HepG2 (cell line): ENCODE data around the gene MAPK1. TPM values are rescaled to one million over a fixed set of nuclear protein-coding genes. Genes with fewer than 3 reads are reported as not detected.
A peak's percentile ranks its signal among the peaks of the same experiment; 100 is the strongest.
"Not testable (repeated sequence)": the region's sequence is repeated elsewhere in the genome, so short reads cannot be mapped to it uniquely, and the experiment has no call there.

Experiments
- ATAC-seq: fragments of 200-7000 bp; cut with Tn5 transposase; 3 replicates; pipeline ENCODE4 v1.9.1; 2020; ENCODE audit warnings: mild to moderate bottlenecking, moderate library complexity
- BruUV-seq: library from RNA; stranded (reverse); fragments of 400-500 nt; replicated peaks from 2 replicates; lab custom pipeline; 2021; lab: Mats Ljungman, UMichigan
- CTCF ChIA-PET: fragments of 300-600 bp; formaldehyde crosslinking; extraction: SDS; loops from one replicate; lab custom pipeline; 2021; ENCODE audit warnings: low total read pairs, inconsistent platforms, low intra/inter-chr PET ratio; lab: Yijun Ruan, JAX
- POLR2A ChIA-PET: fragments of 350-600 bp; sonication (Branson Sonifier 250); formaldehyde crosslinking; loops from one replicate; lab custom pipeline; 2020; ENCODE audit warnings: antibody characterized with exemption, inconsistent platforms; lab: Yijun Ruan, JAX
- DNase-seq: peaks from one replicate; pipeline ENCODE4 v3.0.0-alpha.2; 2015; ENCODE audit warnings: low spot score
- FAIRE-seq: peaks from 3 replicates; lab custom pipeline; 2011; peaks lifted over from hg19 to GRCh38; lab: Jason Lieb, UNC
- H2AFZ ChIP-seq: one replicate; pipeline ENCODE4 v1.6.1; 2011; ENCODE audit warnings: low read length, inconsistent platforms
- H3K27ac ChIP-seq: fragments of 300-600 bp; 3 replicates; pipeline ENCODE4 v1.8.0; 2011; ENCODE audit warnings: mixed run types, mild to moderate bottlenecking, mixed read lengths, low read length, inconsistent platforms; ENCODE audit not compliant: insufficient read depth; ENCODE audit errors: extremely low read length
- H3K27me3 ChIP-seq, 2 experiments: fragments of 200-600 bp in 1 of 2; 2 replicates in 1 of 2; 3 replicates in 1 of 2; pipeline versions ENCODE4 v1.6.0 to v1.8.0; 2011; ENCODE audit warnings: low read length in 2 of 2, mild to moderate bottlenecking in 2 of 2, moderate library complexity in 2 of 2, inconsistent platforms in 1 of 2; ENCODE audit not compliant: insufficient read depth in 2 of 2, control insufficient read depth in 1 of 2
- H3K36me3 ChIP-seq, 2 experiments: fragments of 200-600 bp in 1 of 2; replicated peaks in 1 of 2; 2 replicates in 1 of 2; 3 replicates in 1 of 2; pipeline versions ENCODE4 v1.5.1 to v1.8.0; 2011; ENCODE audit warnings: low read length in 2 of 2, inconsistent platforms in 1 of 2; ENCODE audit not compliant: insufficient read depth in 2 of 2, control insufficient read depth in 1 of 2
- H3K4me1 ChIP-seq: 2 replicates; pipeline ENCODE4 v1.5.1; 2012; ENCODE audit warnings: low read length, inconsistent platforms; ENCODE audit not compliant: insufficient read depth
- H3K4me2 ChIP-seq: 2 replicates; pipeline ENCODE4 v1.6.0; 2011; ENCODE audit warnings: low read depth, low read length, inconsistent platforms
- H3K4me3 ChIP-seq, 3 experiments: fragments of 200-600 bp in 1 of 3; sonication (generic), shearing (Covaris generic) in 1 of 3; replicated peaks in 1 of 3; 2 replicates each; pipeline ENCODE4 v1.5.1; 2011 to 2016; ENCODE audit warnings: low read length in 3 of 3, inconsistent platforms in 2 of 3, low read depth in 2 of 3, mild to moderate bottlenecking in 2 of 3, control low read depth in 1 of 3, mixed read lengths in 1 of 3; ENCODE audit not compliant: insufficient read depth in 1 of 3
- H3K79me2 ChIP-seq: one replicate; pipeline ENCODE4 v1.6.1; 2011; ENCODE audit warnings: low read length, inconsistent platforms; ENCODE audit not compliant: insufficient read depth
- H3K9ac ChIP-seq: 2 replicates; pipeline ENCODE4 v1.6.0; 2011; ENCODE audit warnings: mild to moderate bottlenecking, low read depth, low read length, inconsistent platforms; ENCODE audit not compliant: insufficient read depth
- H3K9me3 ChIP-seq: 2 replicates; pipeline ENCODE4 v1.5.1; 2012; ENCODE audit warnings: mild to moderate bottlenecking, low read length
- H4K20me1 ChIP-seq: 2 replicates; pipeline ENCODE4 v1.6.0; 2011; ENCODE audit warnings: inconsistent platforms, mild to moderate bottlenecking, low read length, moderate library complexity; ENCODE audit not compliant: insufficient read depth
- AGO1 ChIP-seq: fragments of 200-400 bp; formaldehyde crosslinking; IDR thresholded peaks from 2 replicates; pipeline ENCODE4 v1.6.1; 2017; ENCODE audit warnings: mild to moderate bottlenecking, low read depth, low read length, moderate library complexity; ENCODE audit not compliant: poor library complexity, severe bottlenecking
- CBX2 ChIP-seq, 2 experiments: fragments of 200-600 bp in 1 of 2; sonication (generic); formaldehyde crosslinking in 1 of 2; IDR thresholded peaks; 2 replicates each; pipeline versions ENCODE4 v1.7.0 to v1.8.1; 2018 to 2022; ENCODE audit warnings: low read depth in 2 of 2, low read length in 1 of 2, mild to moderate bottlenecking in 1 of 2, missing genetic modification reagents in 1 of 2
- DNMT1 ChIP-seq: sonication (generic); formaldehyde crosslinking; IDR thresholded peaks from 2 replicates; pipeline ENCODE4 v1.5.1; 2020; ENCODE audit warnings: mild to moderate bottlenecking, missing genetic modification reagents
- FOXO1 ChIP-seq: sonication (generic); formaldehyde crosslinking; IDR thresholded peaks from 2 replicates; pipeline ENCODE4 v1.4.0; 2020; ENCODE audit warnings: missing genetic modification reagents
- MED1 ChIP-seq: sonication (generic); formaldehyde crosslinking; IDR thresholded peaks from 2 replicates; pipeline ENCODE4 v1.4.0; 2020; ENCODE audit warnings: missing genetic modification reagents
- NR1H2 ChIP-seq: sonication (generic); formaldehyde crosslinking; IDR thresholded peaks from 2 replicates; pipeline ENCODE4 v1.8.1; 2022; ENCODE audit warnings: low read depth, missing genetic modification reagents, borderline replicate concordance
- PITX1 ChIP-seq: sonication (generic); formaldehyde crosslinking; IDR thresholded peaks from 2 replicates; pipeline ENCODE4 v1.5.1; 2020; ENCODE audit warnings: mild to moderate bottlenecking, missing genetic modification reagents
- SALL1 ChIP-seq: sonication (generic); formaldehyde crosslinking; IDR thresholded peaks from 2 replicates; pipeline ENCODE4 v1.8.0; 2022; ENCODE audit warnings: mild to moderate bottlenecking, missing genetic modification reagents
- YEATS4 ChIP-seq: sonication (generic); formaldehyde crosslinking; IDR thresholded peaks from 2 replicates; pipeline ENCODE4 v1.4.0; 2020; ENCODE audit warnings: missing genetic modification reagents, borderline replicate concordance
- ZNF121 ChIP-seq: sonication (generic); formaldehyde crosslinking; IDR thresholded peaks from 2 replicates; pipeline ENCODE4 v1.5.0; 2020; ENCODE audit warnings: mild to moderate bottlenecking, missing genetic modification reagents
- ZNF44 ChIP-seq: sonication (generic); formaldehyde crosslinking; IDR thresholded peaks from 2 replicates; pipeline ENCODE4 v1.5.1; 2020; ENCODE audit warnings: mild to moderate bottlenecking, missing genetic modification reagents
- ZNF564 ChIP-seq: sonication (generic); formaldehyde crosslinking; IDR thresholded peaks from 2 replicates; pipeline ENCODE4 v1.8.1; 2023; ENCODE audit warnings: mild to moderate bottlenecking, missing genetic modification reagents
- ZNF577 ChIP-seq: sonication (generic); formaldehyde crosslinking; IDR thresholded peaks from 2 replicates; pipeline ENCODE4 v1.4.0; 2020; ENCODE audit warnings: mild to moderate bottlenecking, low read depth, missing genetic modification reagents, borderline replicate concordance
- ZNF614 ChIP-seq: IDR thresholded peaks from 2 replicates; pipeline ENCODE4 v1.6.1; 2018; ENCODE audit warnings: missing biosample characterization, missing genetic modification reagents, inconsistent platforms, borderline replicate concordance
- WGBS: methylation state at CpG from one replicate; pipeline ENCODE4 v1.1.6; 2017; ENCODE audit warnings: low lambda C conversion rate; 5-methylcytosine and 5-hydroxymethylcytosine counted together
- in situ Hi-C: cut with HindIII; loops from 2 replicates; pipeline ENCODE4 v1.10.0; 2017; ENCODE audit warnings: low pct_unique_long_range_greater_than_20kb; ENCODE audit not compliant: extremely low pct_ligation_motif_present
- intact Hi-C: fragments of 100-400 bp; cut with micrococcal nuclease; formaldehyde crosslinking; loops from one replicate; pipeline ENCODE4 v1.10.0; 2022; ENCODE audit not compliant: unreplicated experiment
- polyA plus RNA-seq, 8 experiments: library from polyadenylated mRNA; depleted of rRNA in 3 of 8; stranded (reverse) in 7 of 8; unstranded in 1 of 8; fragments of >200 nt; fragmentation: Illumina TruSeq in 4 of 8; extraction: Trizol in 4 of 8; gene quantifications; 2 replicates each; pipeline versions ENCODE4 v1.2.1 to v1.2.3, GENCODE V29; 2011 to 2016; ENCODE audit warnings: low read depth in 4 of 8, missing spikeins in 1 of 8, mixed read lengths in 1 of 8; ENCODE audit not compliant: insufficient read depth in 1 of 8
- total RNA-seq, 5 experiments: library from RNA; depleted of rRNA; stranded (reverse); fragments of >200 nt; fragmentation: Illumina TruSeq; extraction: Trizol; gene quantifications; 2 replicates each; pipeline ENCODE4 v1.2.3, GENCODE V29; 2016; ENCODE audit warnings: low read depth in 1 of 5
- TF ChIP-seq, protein P1 (sequence below): sonication (generic); formaldehyde crosslinking; IDR thresholded peaks from 2 replicates; pipeline ENCODE4 v1.8.0; 2022; ENCODE audit warnings: missing genetic modification reagents, low read depth, mild to moderate bottlenecking, borderline replicate concordance
- TF ChIP-seq, protein P2 (sequence below): sonication (generic); formaldehyde crosslinking; IDR thresholded peaks from 2 replicates; pipeline ENCODE4 v1.5.0; 2020; ENCODE audit warnings: missing genetic modification reagents, mild to moderate bottlenecking, borderline replicate concordance

The MAPK1 gene
- total and polyA plus RNA-seq, 2 of the 13 experiments (the other 11 are each of a cell fraction or from before 2014, with no cell fraction given): 107 to 114 TPM

- TF ChIP-seq ZNF577 (no peak), ZNF614 (no peak), SALL1 (CRISPR knock-in tag) (peak; percentile 35; the same call in 1 of the 2 replicates)
Measured at GRCh38 chr22:21837248-21837979, 30.0 kb downstream of the MAPK1 start (continued).

GRCh38 chr22:21836486-21836885 lies 31.0 kb downstream of the MAPK1 start:
- POLR2A ChIA-PET, ATAC-seq, FAIRE-seq, in situ Hi-C loops, intact Hi-C loops, BruUV-seq, H3K9ac ChIP-seq, H3K27me3 ChIP-seq, H3K36me3 ChIP-seq, DNase-seq, H2AFZ ChIP-seq, H3K4me2 ChIP-seq, CTCF ChIA-PET, H3K27ac ChIP-seq, H3K9me3 ChIP-seq, H3K4me3 ChIP-seq: not testable (repeated sequence)
- Histone ChIP-seq H3K4me1 (peaks cover 60% of the 10 kb centered on the region), H3K79me2 (peaks cover 86% of the 10 kb centered on the region), H4K20me1 (peaks cover 43% of the 10 kb centered on the region)
- WGBS: 98% methylated on average over 15 of the region's 15 CpGs

GRCh38 chr22:21835378-21835777 lies 32.1 kb downstream of the MAPK1 start:
- Histone ChIP-seq H3K9ac (no peak overlapping the region), H3K36me3 (peaks cover 1 to 10% of the 10 kb centered on the region in 2 experiments; a peak in 2 of 5 replicates), H3K4me3 (no peak overlapping the region), H3K27ac (no peak overlapping the region), H4K20me1 (peaks cover 44% of the 10 kb centered on the region), H2AFZ (no peak overlapping the region), H3K27me3 (no peaks in the 10 kb centered on the region), H3K4me1 (peaks cover 53% of the 10 kb centered on the region), H3K79me2 (peaks cover 91% of the 10 kb centered on the region), H3K4me2 (no peak overlapping the region), H3K9me3 (no peaks in the 10 kb centered on the region)
- 88% methylated on average over 2 of the region's 2 CpGs for WGBS
- in situ Hi-C loops (no loop called here), intact Hi-C loops (no loop called here)
- CTCF ChIA-PET: no interaction called here
- DNase-seq (no peak), FAIRE-seq (no peak), ATAC-seq (no peak)
- no TSS peak for BruUV-seq
- POLR2A ChIA-PET: interaction anchor here (0.9 kb wide), 1 partner anchor 22 kb away, joined by 3 read pairs; no protein-coding TSS in a partner anchor
- TF ChIP-seq ZNF44 (CRISPR knock-in tag) (no peak), YEATS4 (CRISPR knock-in tag) (no peak), CBX2 (IDR thresholded peaks at IDR 0.05; ENCODE audit: low read depth, low read length) (no peak), CBX2 (CRISPR knock-in tag; IDR thresholded peaks at IDR 0.05; ENCODE audit: low read depth) (no peak), AGO1 (no peak), ZNF564 (CRISPR knock-in tag) (no peak), PITX1 (CRISPR knock-in tag) (no peak), DNMT1 (CRISPR knock-in tag) (no peak), ZNF121 (no peak), FOXO1 (CRISPR knock-in tag) (no peak), MED1 (no peak), NR1H2 (no peak)
- TF ChIP-seq, protein P1, sequence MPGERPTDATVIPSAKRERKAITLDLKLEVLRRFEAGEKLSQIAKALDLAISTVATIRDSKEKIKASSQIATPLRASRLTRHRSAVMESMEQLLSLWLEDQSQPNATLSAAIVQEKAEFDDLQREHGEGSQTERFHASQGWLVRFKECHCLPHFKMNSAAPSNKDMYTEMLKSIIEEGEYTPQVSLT (CRISPR knock-in tag): no peak
- TF ChIP-seq, protein P2, sequence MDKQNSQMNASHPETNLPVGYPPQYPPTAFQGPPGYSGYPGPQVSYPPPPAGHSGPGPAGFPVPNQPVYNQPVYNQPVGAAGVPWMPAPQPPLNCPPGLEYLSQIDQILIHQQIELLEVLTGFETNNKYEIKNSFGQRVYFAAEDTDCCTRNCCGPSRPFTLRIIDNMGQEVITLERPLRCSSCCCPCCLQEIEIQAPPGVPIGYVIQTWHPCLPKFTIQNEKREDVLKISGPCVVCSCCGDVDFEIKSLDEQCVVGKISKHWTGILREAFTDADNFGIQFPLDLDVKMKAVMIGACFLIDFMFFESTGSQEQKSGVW (CRISPR knock-in tag): no peak
